GM12878 (cell line): ENCODE results near the gene LRP10. TPM values are rescaled to one million over a fixed set of nuclear protein-coding genes. Genes with fewer than 3 reads are reported as not detected.
A peak's percentile ranks its signal among the peaks of the same experiment; 100 is the strongest.

Experiments used
- ATAC-seq: fragments of 200-7000 bp; cut with Tn5 transposase; 3 replicates; pipeline ENCODE4 v1.9.1; 2020; ENCODE audit warnings: mild to moderate bottlenecking, moderate library complexity
- BruUV-seq: library from RNA; stranded (reverse); fragments of 400-500 nt; replicated peaks from 2 replicates; lab custom pipeline; 2021; lab: Mats Ljungman, UMichigan
- CTCF ChIA-PET: fragments of 300-600 bp; sonication (Branson Sonifier 250); formaldehyde crosslinking; extraction: SDS; loops from one replicate; lab custom pipeline; 2021; ENCODE audit warnings: inconsistent platforms; lab: Yijun Ruan, JAX
- POLR2A ChIA-PET: fragments of 350-600 bp; formaldehyde crosslinking; extraction: SDS; loops from one replicate; lab custom pipeline; 2021; ENCODE audit warnings: inconsistent platforms; lab: Charles Lee
- RAD21 ChIA-PET: fragments of 300-600 bp; sonication (Branson Sonifier 250); formaldehyde crosslinking; loops from one replicate; lab custom pipeline; 2023; ENCODE audit warnings: antibody characterized with exemption; ENCODE audit not compliant: unreplicated experiment; lab: Charles Lee
- SMC1A ChIA-PET: fragments of 300-600 bp; sonication (Branson Sonifier 250); formaldehyde crosslinking; loops from one replicate; lab custom pipeline; 2023; ENCODE audit not compliant: unreplicated experiment, uncharacterized antibody; lab: Charles Lee
- DNase-seq: peaks from one replicate; pipeline ENCODE4 v3.0.0-alpha.2; 2011; ENCODE audit warnings: low read depth, low spot score
- FAIRE-seq: peaks from 3 replicates; lab custom pipeline; 2011; peaks lifted over from hg19 to GRCh38; lab: Jason Lieb, UNC
- H2AFZ ChIP-seq: 2 replicates; pipeline ENCODE4 v1.6.0; 2011; ENCODE audit warnings: low read depth, low read length, control low read depth; ENCODE audit not compliant: control insufficient read depth
- H3K27ac ChIP-seq: 2 replicates; pipeline ENCODE4 v1.5.1; 2011; ENCODE audit warnings: control low read depth; ENCODE audit not compliant: control insufficient read depth, insufficient read depth
- H3K27me3 ChIP-seq, 2 experiments: replicated peaks in 1 of 2; 2 replicates each; pipeline versions ENCODE4 v1.6.0 to v1.6.1; 2011; ENCODE audit warnings: low read length in 1 of 2; ENCODE audit not compliant: control insufficient read depth in 2 of 2, insufficient read depth in 2 of 2
- H3K36me3 ChIP-seq, 2 experiments: 2 replicates each; pipeline ENCODE4 v1.5.1; 2011; ENCODE audit warnings: low read length in 1 of 2; ENCODE audit not compliant: control insufficient read depth in 2 of 2, insufficient read depth in 2 of 2
- H3K4me1 ChIP-seq: 2 replicates; pipeline ENCODE4 v1.6.1; 2011; ENCODE audit warnings: mild to moderate bottlenecking, low read length, moderate library complexity, mixed read lengths; ENCODE audit not compliant: control insufficient read depth, insufficient read depth
- H3K4me2 ChIP-seq: 2 replicates; pipeline ENCODE4 v1.6.0; 2011; ENCODE audit warnings: control low read depth; ENCODE audit not compliant: control insufficient read depth, insufficient read depth
- H3K4me3 ChIP-seq: fragments of 200-600 bp; sonication (generic); 2 replicates; pipeline ENCODE4 v1.5.1; 2016
- H3K79me2 ChIP-seq: 2 replicates; pipeline ENCODE4 v1.6.0; 2011; ENCODE audit warnings: low read length; ENCODE audit not compliant: control insufficient read depth, insufficient read depth
- H3K9ac ChIP-seq: 2 replicates; pipeline ENCODE4 v1.8.0; 2011; ENCODE audit warnings: low read length, control low read depth, mixed read lengths; ENCODE audit not compliant: control insufficient read depth, insufficient read depth
- H3K9me3 ChIP-seq: replicated peaks from 3 replicates; pipeline ENCODE4 v1.5.1; 2011; ENCODE audit warnings: mild to moderate bottlenecking, low read length; ENCODE audit not compliant: control insufficient read depth, insufficient read depth
- H4K20me1 ChIP-seq: 2 replicates; pipeline ENCODE4 v1.6.0; 2011; ENCODE audit not compliant: control insufficient read depth, insufficient read depth
- CBX5 ChIP-seq: sonication (generic); IDR thresholded peaks from 2 replicates; pipeline ENCODE4 v1.6.1; 2016; ENCODE audit warnings: low read depth, moderate library complexity, mild to moderate bottlenecking, inconsistent platforms
- HDAC6 ChIP-seq: fragments of 200-600 bp; sonication (generic); IDR thresholded peaks from one replicate; pipeline ENCODE4 v1.8.0; 2017; ENCODE audit warnings: antibody characterized with exemption; ENCODE audit not compliant: unreplicated experiment
- IRF5 ChIP-seq: fragments of 450-650 bp; IDR thresholded peaks from 2 replicates; pipeline ENCODE4 v1.6.1; 2017; ENCODE audit warnings: borderline replicate concordance
- MEF2B ChIP-seq: fragments of 450-650 bp; IDR thresholded peaks from 2 replicates; pipeline ENCODE4 v1.6.1; 2018; ENCODE audit warnings: mild to moderate bottlenecking, moderate library complexity; ENCODE audit not compliant: partially characterized antibody, poor library complexity, severe bottlenecking
- POLR2A ChIP-seq: IDR thresholded peaks from 2 replicates; pipeline ENCODE4 v1.6.1; 2011; ENCODE audit warnings: low read depth, mild to moderate bottlenecking, low read length
- ZNF274 ChIP-seq: IDR thresholded peaks from one replicate; pipeline ENCODE4 v1.8.0; 2011; ENCODE audit not compliant: insufficient read length, insufficient read depth
- ZZZ3 ChIP-seq: IDR thresholded peaks from 2 replicates; pipeline ENCODE4 v1.6.1; 2011; ENCODE audit warnings: low read depth; ENCODE audit not compliant: control insufficient read depth, insufficient read length
- WGBS: methylation state at CpG from one replicate; pipeline ENCODE4 v1.1.6; 2016; ENCODE audit warnings: low lambda C conversion rate; ENCODE audit not compliant: insufficient replicate concordance, insufficient coverage; ENCODE audit errors: missing lambda C conversion rate; 5-methylcytosine and 5-hydroxymethylcytosine counted together
- in situ Hi-C: fragments of 300-500 bp; cut with MboI; formaldehyde crosslinking; loops from 9 replicates; pipeline ENCODE4 v1.14.3; 2018; ENCODE audit warnings: mixed read lengths
- intact Hi-C: fragments of 100-400 bp; cut with micrococcal nuclease; formaldehyde crosslinking; loops from one replicate; pipeline ENCODE4 v1.14.2; 2022; ENCODE audit not compliant: unreplicated experiment
- polyA plus RNA-seq, 11 experiments: library from polyadenylated mRNA; depleted of rRNA in 4 of 11; unstranded in 6 of 11; stranded (reverse) in 5 of 11; fragments of >200 nt; fragmentation: Nextera tagmentation in 4 of 11; fragmentation: Illumina TruSeq in 1 of 11; extraction: Ambion mirVana in 4 of 11; extraction: Trizol in 1 of 11; gene quantifications; 1 replicate in 1 of 11; 2 replicates in 10 of 11; pipeline versions ENCODE4 v1.2.1 to v1.2.3, GENCODE V29; 2011 to 2016; ENCODE audit warnings: inconsistent platforms in 2 of 11, missing spikeins in 2 of 11, low read depth in 1 of 11
- total RNA-seq, 4 experiments: library from RNA; depleted of rRNA in 3 of 4; stranded (reverse); fragments of >200 nt in 3 of 4; fragmentation: Illumina TruSeq in 1 of 4; extraction: Trizol in 1 of 4; gene quantifications; 2 replicates each; pipeline versions ENCODE4 v1.2.1 to v1.2.3, GENCODE V29; 2013 to 2021

LRP10 gene
- total and polyA plus RNA-seq, 10 of the 15 experiments (the other 5 are each of a cell fraction or from before 2014, with no cell fraction given), result 3.0 to 56.9 (median 20.9) TPM

DNA sequence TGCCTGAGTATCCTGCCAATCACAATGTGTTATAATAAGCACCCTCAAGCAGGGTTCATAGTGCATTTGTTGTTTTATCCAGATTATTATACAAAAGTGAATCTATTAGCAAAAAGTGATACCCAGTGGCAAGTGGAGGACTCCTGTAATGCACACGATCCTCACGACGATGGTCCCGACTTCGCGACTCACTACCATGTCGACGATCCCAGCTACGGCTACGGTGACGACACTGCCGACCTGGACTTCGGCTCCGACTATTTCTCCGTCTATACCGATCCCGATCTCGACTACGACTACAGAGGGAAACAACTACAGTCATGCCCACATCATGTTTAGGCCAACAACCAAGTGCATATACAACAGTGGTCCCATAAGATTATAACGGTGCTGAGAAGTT lies 34.5 kb downstream of the LRP10 start:
- 98% methylated on average over 20 of the region's 20 CpGs for WGBS
- FAIRE-seq (no peak), DNase-seq (no peak), ATAC-seq (no peak)
- intact Hi-C loops, result no loop called here
- H3K79me2 ChIP-seq, result no peaks in the 10 kb centered on the region; the same call in 1 of the 2 replicates
- ChIA-PET POLR2A (no interaction called here), CTCF (interaction anchor here (0.6 kb wide), 1 partner anchor 86 kb away, joined by 3 read pairs; no protein-coding TSS in a partner anchor), SMC1A (no interaction called here), RAD21 (no interaction called here)
- in situ Hi-C loops, result no loop called here
- no TSS peak for BruUV-seq
- H3K4me1 ChIP-seq, result no peaks in the 10 kb centered on the region
- no peaks in the 10 kb centered on the region for H3K9me3 ChIP-seq
- no peaks in the 10 kb centered on the region for H3K27me3 ChIP-seq
- H3K36me3 ChIP-seq, result peaks cover 22 to 36% of the 10 kb centered on the region in 2 experiments
- H3K9ac ChIP-seq, result no peak overlapping the region
- TF ChIP-seq IRF5 (no peak), POLR2A (peak; percentile 39; the same call in 1 of the 2 replicates)
- H3K4me3 ChIP-seq, result no peak overlapping the region
- no peak overlapping the region for H3K4me2 ChIP-seq
- no peaks in the 10 kb centered on the region for H4K20me1 ChIP-seq
- H2AFZ ChIP-seq, result no peak overlapping the region
- H3K27ac ChIP-seq, result no peak overlapping the region

GRCh38 chr14:22907429-22907828 lies 35.9 kb downstream of the LRP10 start:
- H3K9ac ChIP-seq, result no peak overlapping the region
- no peak for ATAC-seq
- ChIA-PET RAD21 (interaction anchor here (0.8 to 1.3 kb wide), 4 partner anchors 9 to 35 kb away, joined by 3 to 5 read pairs (median 4); no protein-coding TSS in a partner anchor), CTCF (interaction anchor here (1.0 kb wide), 2 partner anchors 11 to 248 kb away, joined by 3 to 4 read pairs; no protein-coding TSS in a partner anchor), SMC1A (interaction anchor here (0.6 to 1.2 kb wide), 5 partner anchors 10 to 249 kb away, joined by 3 to 4 read pairs (median 3); no protein-coding TSS in a partner anchor), POLR2A (interaction anchor here (0.7 to 1.1 kb wide), 2 partner anchors 12 to 277 kb away, joined by 3 read pairs; partner anchors contain the start of gene RBM23)
- H3K36me3 ChIP-seq, result peaks cover 15 to 35% of the 10 kb centered on the region in 2 experiments
- 97% methylated on average over 3 of the region's 3 CpGs for WGBS
- H3K4me2 ChIP-seq, result no peak overlapping the region
- no peak for TF ChIP-seq ZNF274
- no peak for TF ChIP-seq POLR2A
- no peak for TF ChIP-seq CBX5
- no peak for TF ChIP-seq HDAC6
- TF ChIP-seq ZZZ3, result no peak
- no peak for TF ChIP-seq MEF2B
- intact Hi-C loops, result no loop called here
- H3K79me2 ChIP-seq, result peaks cover 5% of the 10 kb centered on the region
- no peak overlapping the region for H3K4me3 ChIP-seq
- DNase-seq, result no peak
- H3K9me3 ChIP-seq, result no peaks in the 10 kb centered on the region
- H3K27me3 ChIP-seq, result no peaks in the 10 kb centered on the region
- no peaks in the 10 kb centered on the region for H3K4me1 ChIP-seq
- no peak overlapping the region for H3K27ac ChIP-seq
- no peak overlapping the region for H2AFZ ChIP-seq
- no peaks in the 10 kb centered on the region for H4K20me1 ChIP-seq
- BruUV-seq, result no TSS peak
- no peak for FAIRE-seq
- in situ Hi-C loops, result no loop called here
